K562 (cell line): ENCODE results near the gene CSMD2. TPM values are rescaled to one million over a fixed set of nuclear protein-coding genes. Genes with fewer than 3 reads are reported as not detected.

Experiments used
- ATAC-seq: fragments of 200-7000 bp; cut with Tn5 transposase; 3 replicates; pipeline ENCODE4 v1.9.1; 2020; ENCODE audit warnings: moderate library complexity
- BruUV-seq: library from RNA; stranded (reverse); fragments of 400-500 nt; replicated peaks from 2 replicates; lab custom pipeline; 2021; lab: Mats Ljungman, UMichigan
- CTCF ChIA-PET: fragments of 300-600 bp; formaldehyde crosslinking; extraction: SDS; loops from one replicate; lab custom pipeline; 2021; ENCODE audit warnings: low intra/inter-chr PET ratio; lab: Yijun Ruan, JAX
- POLR2A ChIA-PET: fragments of 300-600, 350-650 bp; sonication (Branson Sonifier 250); formaldehyde crosslinking; extraction: SDS; loops from one replicate; lab custom pipeline; 2021; ENCODE audit warnings: antibody characterized with exemption, inconsistent platforms; lab: Yijun Ruan, JAX
- DNase-seq, 4 experiments: peaks; one replicate each; pipeline versions ENCODE4 v3.0.0 to v3.0.0-alpha.2; 2011 to 2018; ENCODE audit warnings: low spot score in 3 of 4, mixed read lengths in 3 of 4; ENCODE audit errors: extremely low read depth in 1 of 4
- FAIRE-seq: peaks from 2 replicates; lab custom pipeline; 2011; peaks lifted over from hg19 to GRCh38; lab: Jason Lieb, UNC
- H2AFZ ChIP-seq: 2 replicates; pipeline ENCODE4 v1.6.0; 2011; ENCODE audit warnings: low read depth, low read length, control low read depth, inconsistent platforms
- H3K27ac ChIP-seq: fragments of 200-600 bp; 3 replicates; pipeline ENCODE4 v1.8.0; 2011; ENCODE audit warnings: low read depth, mild to moderate bottlenecking, control low read depth, inconsistent platforms, low read length, moderate library complexity, mixed read lengths; ENCODE audit errors: extremely low read depth
- H3K27me3 ChIP-seq, 2 experiments: fragments of 300-600 bp in 1 of 2; 2 replicates in 1 of 2; 3 replicates in 1 of 2; pipeline versions ENCODE4 v1.6.0 to v1.8.0; 2011; ENCODE audit warnings: inconsistent platforms in 2 of 2, low read length in 2 of 2, mild to moderate bottlenecking in 1 of 2, mixed read lengths in 1 of 2, moderate library complexity in 1 of 2; ENCODE audit not compliant: control insufficient read depth in 2 of 2, insufficient read depth in 2 of 2
- H3K36me3 ChIP-seq: fragments of 300-600 bp; 3 replicates; pipeline ENCODE4 v1.8.0; 2011; ENCODE audit warnings: mild to moderate bottlenecking, low read length, inconsistent platforms; ENCODE audit not compliant: control insufficient read depth, insufficient read depth
- H3K4me1 ChIP-seq, 2 experiments: fragments of 200-600 bp in 1 of 2; replicated peaks in 1 of 2; 2 replicates in 1 of 2; 3 replicates in 1 of 2; pipeline versions ENCODE4 v1.5.1 to v1.8.0; 2011; ENCODE audit warnings: inconsistent platforms in 2 of 2, low read length in 2 of 2, mild to moderate bottlenecking in 1 of 2, mixed read lengths in 1 of 2, moderate library complexity in 1 of 2; ENCODE audit not compliant: control insufficient read depth in 2 of 2, insufficient read depth in 2 of 2
- H3K4me2 ChIP-seq: 2 replicates; pipeline ENCODE4 v1.6.1; 2011; ENCODE audit warnings: low read length, control low read depth, inconsistent platforms, mixed read lengths; ENCODE audit not compliant: insufficient read depth
- H3K4me3 ChIP-seq: fragments of 200-600 bp; sonication (generic), shearing (Covaris generic); 2 replicates; pipeline ENCODE4 v1.5.1; 2016; ENCODE audit warnings: control low read depth, inconsistent platforms
- H3K79me2 ChIP-seq: fragments of 200-600 bp; 3 replicates; pipeline ENCODE4 v1.8.0; 2011; ENCODE audit warnings: low read length, inconsistent platforms; ENCODE audit not compliant: control insufficient read depth, insufficient read depth
- H3K9ac ChIP-seq, 2 experiments: 2 replicates each; pipeline versions ENCODE4 v1.6.0 to v1.6.1; 2011; ENCODE audit warnings: low read depth in 2 of 2, low read length in 2 of 2, control low read depth in 1 of 2, inconsistent platforms in 1 of 2, mild to moderate bottlenecking in 1 of 2, mixed read lengths in 1 of 2; ENCODE audit not compliant: insufficient read depth in 1 of 2
- H3K9me1 ChIP-seq: one replicate; pipeline ENCODE4 v1.6.0; 2011; ENCODE audit warnings: inconsistent platforms, mild to moderate bottlenecking, low read length, moderate library complexity; ENCODE audit not compliant: control insufficient read depth, insufficient read depth
- H3K9me3 ChIP-seq: replicated peaks from 2 replicates; pipeline ENCODE4 v1.5.1; 2011; ENCODE audit warnings: low read depth, low read length, inconsistent platforms; ENCODE audit not compliant: control insufficient read depth, insufficient read depth
- H4K20me1 ChIP-seq: replicated peaks from 2 replicates; pipeline ENCODE4 v1.6.1; 2011; ENCODE audit warnings: low read length, inconsistent platforms, mixed read lengths; ENCODE audit not compliant: control insufficient read depth, insufficient read depth
- ATF7 ChIP-seq: fragments of 450-650 bp; IDR thresholded peaks from 2 replicates; pipeline ENCODE4 v1.7.1; 2014; ENCODE audit warnings: mild to moderate bottlenecking, moderate library complexity
- BDP1 ChIP-seq: IDR thresholded peaks from 3 replicates; pipeline ENCODE4 v1.6.1; 2011; ENCODE audit not compliant: insufficient read length, insufficient read depth
- CHD1 ChIP-seq: fragments of 200-600 bp; sonication (generic); IDR thresholded peaks from one replicate; pipeline ENCODE4 v1.6.1; 2012; ENCODE audit warnings: mild to moderate bottlenecking, moderate library complexity, low read length, inconsistent platforms
- CTBP1 ChIP-seq: fragments of 450-650 bp; IDR thresholded peaks from 2 replicates; pipeline ENCODE4 v1.6.1; 2016; ENCODE audit warnings: borderline replicate concordance
- DIDO1 ChIP-seq: fragments of 450-650 bp; IDR thresholded peaks from 2 replicates; pipeline ENCODE4 v1.6.1; 2016; ENCODE audit warnings: low read depth, missing biosample characterization, missing genetic modification characterization
- FOXP4 ChIP-seq: sonication (generic); formaldehyde crosslinking; IDR thresholded peaks from 2 replicates; pipeline ENCODE4 v1.8.0; 2022; ENCODE audit warnings: mild to moderate bottlenecking, missing genetic modification reagents, borderline replicate concordance
- NR4A1 ChIP-seq, 2 experiments: fragments of 250-450 bp in 1 of 2; fragments of 450-650 bp in 1 of 2; sonication (Bioruptor Pico) in 1 of 2; IDR thresholded peaks; 2 replicates each; pipeline versions ENCODE4 v1.4.0 to v1.6.1; 2016 to 2020; ENCODE audit warnings: mild to moderate bottlenecking in 2 of 2, missing compliant biosample characterization in 1 of 2, missing genetic modification characterization in 1 of 2, moderate library complexity in 1 of 2
- TAF15 ChIP-seq: fragments of 200-400 bp; formaldehyde crosslinking; IDR thresholded peaks from 2 replicates; pipeline ENCODE4 v1.6.1; 2017; ENCODE audit warnings: mild to moderate bottlenecking, low read depth, low read length, moderate library complexity
- TFE3 ChIP-seq: fragments of 450-650 bp; formaldehyde crosslinking; IDR thresholded peaks from 2 replicates; pipeline ENCODE4 v1.4.0; 2020; ENCODE audit warnings: mild to moderate bottlenecking, mixed read lengths
- XRCC4 ChIP-seq: IDR thresholded peaks from one replicate; pipeline ENCODE4 v1.6.1; 2011; ENCODE audit not compliant: insufficient read depth, insufficient read length; ENCODE audit errors: extremely low read depth
- ZNF75A ChIP-seq: fragments of 450-650 bp; formaldehyde crosslinking; IDR thresholded peaks from 2 replicates; pipeline ENCODE4 v1.4.0; 2020; ENCODE audit warnings: mild to moderate bottlenecking
- WGBS: fragments of 100-300 bp; shearing (Covaris generic); methylation state at CpG from one replicate; pipeline ENCODE4 v1.1.6; 2016; ENCODE audit warnings: low coverage, mixed read lengths; ENCODE audit not compliant: insufficient coverage; ENCODE audit errors: missing lambda C conversion rate; 5-methylcytosine and 5-hydroxymethylcytosine counted together
- in situ Hi-C: fragments of 300-500 bp; cut with MboI; formaldehyde crosslinking; loops from 4 replicates; pipeline ENCODE4 v1.15.0; 2018; ENCODE audit warnings: inconsistent platforms, mixed read lengths
- intact Hi-C: fragments of 100-400 bp; cut with micrococcal nuclease; formaldehyde crosslinking; loops from 2 replicates; pipeline ENCODE4 v1.14.2; 2022
- polyA plus RNA-seq, 8 experiments: library from polyadenylated mRNA; depleted of rRNA in 4 of 8; stranded (reverse) in 5 of 8; unstranded in 3 of 8; fragments of >200 nt; fragmentation: Nextera tagmentation in 2 of 8; fragmentation: Illumina TruSeq in 1 of 8; extraction: Ambion mirVana in 2 of 8; extraction: Trizol in 1 of 8; gene quantifications; 2 replicates each; pipeline versions ENCODE4 v1.2.1 to v1.2.3, GENCODE V29; 2011 to 2014; ENCODE audit warnings: inconsistent platforms in 1 of 8, missing spikeins in 1 of 8
- total RNA-seq, 7 experiments: library from RNA; depleted of rRNA in 6 of 7; stranded (reverse); fragments of >200 nt in 6 of 7; fragmentation: Illumina TruSeq in 2 of 7; extraction: Trizol in 2 of 7; gene quantifications; 2 replicates each; pipeline versions ENCODE4 v1.2.1 to v1.2.3, GENCODE V29; 2011 to 2021; ENCODE audit warnings: low replicate concordance in 1 of 7
- TF ChIP-seq, protein P1 (sequence below), 2 experiments: fragments of 450-650 bp in 1 of 2; sonication (generic) in 1 of 2; formaldehyde crosslinking in 1 of 2; IDR thresholded peaks in 1 of 2; conservative IDR thresholded peaks in 1 of 2; 2 replicates each; pipeline versions ENCODE4 v1.6.1 to v1.8.1; 2016 to 2023; ENCODE audit warnings: mild to moderate bottlenecking in 2 of 2, moderate library complexity in 2 of 2, inconsistent platforms in 1 of 2, missing genetic modification reagents in 1 of 2

The CSMD2 gene
- total and polyA plus RNA-seq, 9 of the 15 experiments (the other 6 are each of a cell fraction or from before 2014, with no cell fraction given) = not detected

DNA sequence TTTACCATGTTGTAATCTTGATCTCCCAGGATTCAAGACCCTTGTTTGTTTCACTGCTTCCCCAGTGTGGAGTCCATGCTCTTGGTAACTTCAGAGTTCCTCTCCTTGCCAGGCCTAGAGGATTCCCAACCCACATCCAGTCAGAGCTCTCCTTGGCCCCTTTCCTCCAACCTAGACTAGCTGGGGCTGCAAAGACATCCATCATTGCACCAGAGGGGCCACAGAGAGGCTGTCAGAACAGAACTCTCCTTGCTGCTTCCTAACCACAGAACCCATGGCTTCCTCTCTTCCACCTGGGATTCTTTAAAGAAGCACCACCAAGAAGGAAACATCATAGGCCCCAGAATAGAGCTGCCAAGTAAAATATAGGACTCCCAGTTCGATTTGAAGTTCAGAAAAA lies 220.2 kb downstream of the CSMD2 start:
- no peak overlapping the region for H3K9ac ChIP-seq
- intact Hi-C loops (no loop called here), in situ Hi-C loops (no loop called here)

More for the DNA sequence above, 220.2 kb downstream of the CSMD2 start:
- H3K36me3 ChIP-seq = no peaks in the 10 kb centered on the region
- POLR2A ChIA-PET = no interaction called here
- no peak overlapping the region for H3K27ac ChIP-seq
- 0% methylated on average over 1 of the region's 1 CpG for WGBS
- no peaks in the 10 kb centered on the region for H3K79me2 ChIP-seq
- H4K20me1 ChIP-seq = 0 out of 2 replicates have a peak, but pooled peaks cover 2% of the 10 kb centered on the region
- no peaks in the 10 kb centered on the region for H3K9me1 ChIP-seq
- FAIRE-seq = no peak
- no peak for ATAC-seq
- BruUV-seq = no TSS peak
- H3K27me3 ChIP-seq = no peaks in the 10 kb centered on the region; a peak in 1 of 5 replicates
- CTCF ChIA-PET = no interaction called here
- no peak for DNase-seq
- no peaks in the 10 kb centered on the region for H3K4me1 ChIP-seq
- TF ChIP-seq TFE3 (CRISPR knock-in tag) = no peak
- TF ChIP-seq DIDO1 (tag) = no peak
- TF ChIP-seq, protein P1, sequence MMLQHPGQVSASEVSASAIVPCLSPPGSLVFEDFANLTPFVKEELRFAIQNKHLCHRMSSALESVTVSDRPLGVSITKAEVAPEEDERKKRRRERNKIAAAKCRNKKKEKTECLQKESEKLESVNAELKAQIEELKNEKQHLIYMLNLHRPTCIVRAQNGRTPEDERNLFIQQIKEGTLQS (IDR thresholded peaks at IDR 0.05) = no peak
- TF ChIP-seq, protein P1 (CRISPR knock-in tag; conservative IDR thresholded peaks at IDR 0.05) = no peak
- TF ChIP-seq ZNF75A = no peak
- no peak for TF ChIP-seq CHD1
- TF ChIP-seq FOXP4 (CRISPR knock-in tag) = no peak
- no peak for TF ChIP-seq BDP1
- no peak for TF ChIP-seq CTBP1
- TF ChIP-seq TAF15 = no peak
- TF ChIP-seq NR4A1 (CRISPR knock-in tag; IDR thresholded peaks at IDR 0.05) = no peak
- no peak for TF ChIP-seq NR4A1 (tag; IDR thresholded peaks at IDR 0.05)
- no peak for TF ChIP-seq XRCC4
- TF ChIP-seq ATF7 = no peak
- TF ChIP-seq, all 486 proteins: peak for 0
- no peak overlapping the region for H2AFZ ChIP-seq
- H3K4me2 ChIP-seq = no peak overlapping the region
- no peak overlapping the region for H3K4me3 ChIP-seq
- no peaks in the 10 kb centered on the region for H3K9me3 ChIP-seq
